WTC11 (cell line): ENCODE data around the gene AADACL4.

Source experiments
- CTCF ChIP-seq: fragments of 200-600 bp; IDR thresholded peaks from 2 replicates; pipeline ENCODE4 v1.8.0; 2022; ENCODE audit warnings: antibody characterized with exemption
- E2F1 ChIP-seq: sonication (generic); formaldehyde crosslinking; IDR thresholded peaks from 2 replicates; pipeline ENCODE4 v1.8.0; 2022; ENCODE audit warnings: mild to moderate bottlenecking, missing genetic modification reagents
- ESRRA ChIP-seq: sonication (generic); formaldehyde crosslinking; IDR thresholded peaks from 2 replicates; pipeline ENCODE4 v1.8.1; 2022; ENCODE audit warnings: mild to moderate bottlenecking, missing genetic modification reagents, borderline replicate concordance
- GRHL2 ChIP-seq: fragments of 250-450 bp; sonication (Bioruptor Pico); IDR thresholded peaks from 2 replicates; pipeline ENCODE4 v1.8.0; 2022; ENCODE audit warnings: mild to moderate bottlenecking, moderate library complexity; ENCODE audit not compliant: insufficient replicate concordance, severe bottlenecking
- JUN ChIP-seq: sonication (generic); formaldehyde crosslinking; IDR thresholded peaks from 2 replicates; pipeline ENCODE4 v1.8.0; 2023; ENCODE audit warnings: mild to moderate bottlenecking, missing genetic modification reagents
- MAX ChIP-seq: sonication (generic); formaldehyde crosslinking; IDR thresholded peaks from 2 replicates; pipeline ENCODE4 v1.8.0; 2022; ENCODE audit warnings: mild to moderate bottlenecking, missing genetic modification reagents
- TCF7 ChIP-seq: sonication (generic); formaldehyde crosslinking; IDR thresholded peaks from 2 replicates; pipeline ENCODE4 v1.8.0; 2022; ENCODE audit warnings: mild to moderate bottlenecking, low read depth, missing genetic modification reagents, moderate library complexity
- TP53 ChIP-seq: sonication (generic); formaldehyde crosslinking; IDR thresholded peaks from 2 replicates; pipeline ENCODE4 v1.8.1; 2023; ENCODE audit warnings: mild to moderate bottlenecking, missing genetic modification reagents
- USF1 ChIP-seq: sonication (generic); formaldehyde crosslinking; IDR thresholded peaks from 2 replicates; pipeline ENCODE4 v1.8.0; 2022; ENCODE audit warnings: mild to moderate bottlenecking, missing genetic modification reagents

- TF ChIP-seq GRHL2 (CRISPR knock-in tag) (no peak), JUN (no peak), MAX (CRISPR knock-in tag) (no peak), CTCF (no peak), USF1 (CRISPR knock-in tag) (no peak), ESRRA (CRISPR knock-in tag) (no peak), TCF7 (CRISPR knock-in tag) (no peak), TP53 (no peak), E2F1 (no peak)
Measured at GRCh38 chr1:12696658-12697057, 52.8 kb downstream of the AADACL4 start.
